Erythroblast (primary cell): ENCODE measurements around the gene CAPZA2.

Experiments used
- GATA1 ChIP-seq: IDR thresholded peaks from 2 replicates; pipeline ENCODE4 v1.6.1; 2011; ENCODE audit warnings: low read depth, mild to moderate bottlenecking, control low read depth, low read length, moderate library complexity
- POLR2A ChIP-seq: IDR thresholded peaks from 2 replicates; pipeline ENCODE4 v1.6.1; 2011; ENCODE audit warnings: mild to moderate bottlenecking, low read length

DNA sequence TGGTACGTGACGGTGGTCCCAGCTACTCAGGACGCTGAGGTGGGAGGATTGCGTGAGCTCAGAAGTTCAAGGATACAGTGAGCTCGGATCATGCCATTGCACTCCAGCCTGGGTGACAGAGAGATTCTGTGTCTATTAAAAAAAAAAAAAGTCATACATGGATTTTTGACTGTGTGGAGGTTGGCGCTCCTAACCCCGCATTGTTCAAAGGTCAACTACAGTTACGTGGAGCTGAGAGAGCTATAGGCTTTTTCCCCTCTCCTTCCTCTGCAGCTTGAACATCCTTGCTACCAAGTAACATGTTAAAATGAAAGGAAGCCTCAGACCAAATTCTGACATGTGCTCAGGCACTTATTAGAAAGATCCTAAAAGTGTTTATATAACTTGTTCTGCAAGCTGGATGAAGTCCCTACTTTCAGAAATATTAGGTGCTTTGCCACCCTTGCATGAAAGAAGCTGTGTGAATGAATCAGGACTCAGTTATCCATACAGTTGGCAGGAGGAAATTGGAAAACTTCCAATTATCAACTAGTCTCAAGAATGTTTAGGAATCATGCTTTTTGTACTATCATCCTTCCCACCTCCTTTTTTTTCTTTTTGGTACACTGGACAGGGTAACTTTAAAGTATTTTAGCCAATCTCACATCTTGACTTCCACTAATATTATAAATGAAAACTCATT is 78.4 kb downstream of the CAPZA2 start:
- TF ChIP-seq POLR2A (no peak), GATA1 (no peak)
